GM12878 (cell line): ENCODE measurements around the gene GMDS. TPM values are rescaled to one million over a fixed set of nuclear protein-coding genes. Genes with fewer than 3 reads are reported as not detected.

Experiments used
- ATAC-seq: fragments of 200-7000 bp; cut with Tn5 transposase; 3 replicates; pipeline ENCODE4 v1.9.1; 2020; ENCODE audit warnings: mild to moderate bottlenecking, moderate library complexity
- BruUV-seq: library from RNA; stranded (reverse); fragments of 400-500 nt; replicated peaks from 2 replicates; lab custom pipeline; 2021; lab: Mats Ljungman, UMichigan
- CTCF ChIA-PET: fragments of 300-600 bp; sonication (Branson Sonifier 250); formaldehyde crosslinking; extraction: SDS; loops from one replicate; lab custom pipeline; 2021; ENCODE audit warnings: inconsistent platforms; lab: Yijun Ruan, JAX
- POLR2A ChIA-PET: fragments of 350-600 bp; formaldehyde crosslinking; extraction: SDS; loops from one replicate; lab custom pipeline; 2021; ENCODE audit warnings: inconsistent platforms; lab: Charles Lee
- RAD21 ChIA-PET: fragments of 300-600 bp; sonication (Branson Sonifier 250); formaldehyde crosslinking; loops from one replicate; lab custom pipeline; 2023; ENCODE audit warnings: antibody characterized with exemption; ENCODE audit not compliant: unreplicated experiment; lab: Charles Lee
- SMC1A ChIA-PET: fragments of 300-600 bp; sonication (Branson Sonifier 250); formaldehyde crosslinking; loops from one replicate; lab custom pipeline; 2023; ENCODE audit not compliant: unreplicated experiment, uncharacterized antibody; lab: Charles Lee
- DNase-seq: peaks from one replicate; pipeline ENCODE4 v3.0.0-alpha.2; 2011; ENCODE audit warnings: low read depth, low spot score
- FAIRE-seq: peaks from 3 replicates; lab custom pipeline; 2011; peaks lifted over from hg19 to GRCh38; lab: Jason Lieb, UNC
- H2AFZ ChIP-seq: 2 replicates; pipeline ENCODE4 v1.6.0; 2011; ENCODE audit warnings: low read depth, low read length, control low read depth; ENCODE audit not compliant: control insufficient read depth
- H3K27ac ChIP-seq: 2 replicates; pipeline ENCODE4 v1.5.1; 2011; ENCODE audit warnings: control low read depth; ENCODE audit not compliant: control insufficient read depth, insufficient read depth
- H3K27me3 ChIP-seq, 2 experiments: replicated peaks in 1 of 2; 2 replicates each; pipeline versions ENCODE4 v1.6.0 to v1.6.1; 2011; ENCODE audit warnings: low read length in 1 of 2; ENCODE audit not compliant: control insufficient read depth in 2 of 2, insufficient read depth in 2 of 2
- H3K36me3 ChIP-seq, 2 experiments: 2 replicates each; pipeline ENCODE4 v1.5.1; 2011; ENCODE audit warnings: low read length in 1 of 2; ENCODE audit not compliant: control insufficient read depth in 2 of 2, insufficient read depth in 2 of 2
- H3K4me1 ChIP-seq: 2 replicates; pipeline ENCODE4 v1.6.1; 2011; ENCODE audit warnings: mild to moderate bottlenecking, low read length, moderate library complexity, mixed read lengths; ENCODE audit not compliant: control insufficient read depth, insufficient read depth
- H3K4me2 ChIP-seq: 2 replicates; pipeline ENCODE4 v1.6.0; 2011; ENCODE audit warnings: control low read depth; ENCODE audit not compliant: control insufficient read depth, insufficient read depth
- H3K4me3 ChIP-seq: fragments of 200-600 bp; sonication (generic); 2 replicates; pipeline ENCODE4 v1.5.1; 2016
- H3K79me2 ChIP-seq: 2 replicates; pipeline ENCODE4 v1.6.0; 2011; ENCODE audit warnings: low read length; ENCODE audit not compliant: control insufficient read depth, insufficient read depth
- H3K9ac ChIP-seq: 2 replicates; pipeline ENCODE4 v1.8.0; 2011; ENCODE audit warnings: low read length, control low read depth, mixed read lengths; ENCODE audit not compliant: control insufficient read depth, insufficient read depth
- H3K9me3 ChIP-seq: replicated peaks from 3 replicates; pipeline ENCODE4 v1.5.1; 2011; ENCODE audit warnings: mild to moderate bottlenecking, low read length; ENCODE audit not compliant: control insufficient read depth, insufficient read depth
- H4K20me1 ChIP-seq: 2 replicates; pipeline ENCODE4 v1.6.0; 2011; ENCODE audit not compliant: control insufficient read depth, insufficient read depth
- BCL3 ChIP-seq: IDR thresholded peaks from 2 replicates; pipeline ENCODE4 v1.6.1; 2011; ENCODE audit warnings: borderline replicate concordance, low read depth, mild to moderate bottlenecking, moderate library complexity, low read length; ENCODE audit not compliant: insufficient read depth, poor library complexity, severe bottlenecking
- EED ChIP-seq: sonication (generic); IDR thresholded peaks from 2 replicates; pipeline ENCODE4 v1.6.1; 2016; ENCODE audit warnings: antibody characterized with exemption, low read depth
- ESRRA ChIP-seq: IDR thresholded peaks from 2 replicates; pipeline ENCODE4 v1.6.1; 2012; ENCODE audit warnings: mild to moderate bottlenecking, low read length, improper control_type of control experiment
- FOXK2 ChIP-seq: fragments of 450-650 bp; IDR thresholded peaks from 2 replicates; pipeline ENCODE4 v1.6.1; 2017; ENCODE audit warnings: mild to moderate bottlenecking, moderate library complexity
- IRF5 ChIP-seq: fragments of 450-650 bp; IDR thresholded peaks from 2 replicates; pipeline ENCODE4 v1.6.1; 2017; ENCODE audit warnings: borderline replicate concordance
- MLLT1 ChIP-seq: fragments of 450-650 bp; IDR thresholded peaks from 2 replicates; pipeline ENCODE4 v1.6.1; 2016; ENCODE audit warnings: mild to moderate bottlenecking
- MYB ChIP-seq: fragments of 150-350 bp; IDR thresholded peaks from 2 replicates; pipeline ENCODE4 v1.6.1; 2014; ENCODE audit warnings: mild to moderate bottlenecking, low read depth, low read length, borderline replicate concordance
- POLR2A ChIP-seq: IDR thresholded peaks from 2 replicates; pipeline ENCODE4 v1.6.1; 2011; ENCODE audit warnings: low read depth, mild to moderate bottlenecking, low read length
- RB1 ChIP-seq: fragments of 450-650 bp; formaldehyde crosslinking; IDR thresholded peaks from 2 replicates; pipeline ENCODE4 v1.6.1; 2017; ENCODE audit warnings: mild to moderate bottlenecking, borderline replicate concordance
- SIN3A ChIP-seq: IDR thresholded peaks from 2 replicates; pipeline ENCODE4 v1.6.1; 2012; ENCODE audit warnings: low read depth, low read length, improper control_type of control experiment
- SMC3 ChIP-seq: IDR thresholded peaks from 2 replicates; pipeline ENCODE4 v1.6.1; 2011; ENCODE audit warnings: low read length, improper control_type of control experiment, borderline replicate concordance
- WGBS: methylation state at CpG from one replicate; pipeline ENCODE4 v1.1.6; 2016; ENCODE audit warnings: low lambda C conversion rate; ENCODE audit not compliant: insufficient replicate concordance, insufficient coverage; ENCODE audit errors: missing lambda C conversion rate; 5-methylcytosine and 5-hydroxymethylcytosine counted together
- in situ Hi-C: fragments of 300-500 bp; cut with MboI; formaldehyde crosslinking; loops from 9 replicates; pipeline ENCODE4 v1.14.3; 2018; ENCODE audit warnings: mixed read lengths
- intact Hi-C: fragments of 100-400 bp; cut with micrococcal nuclease; formaldehyde crosslinking; loops from one replicate; pipeline ENCODE4 v1.14.2; 2022; ENCODE audit not compliant: unreplicated experiment
- polyA plus RNA-seq, 11 experiments: library from polyadenylated mRNA; depleted of rRNA in 4 of 11; unstranded in 6 of 11; stranded (reverse) in 5 of 11; fragments of >200 nt; fragmentation: Nextera tagmentation in 4 of 11; fragmentation: Illumina TruSeq in 1 of 11; extraction: Ambion mirVana in 4 of 11; extraction: Trizol in 1 of 11; gene quantifications; 1 replicate in 1 of 11; 2 replicates in 10 of 11; pipeline versions ENCODE4 v1.2.1 to v1.2.3, GENCODE V29; 2011 to 2016; ENCODE audit warnings: inconsistent platforms in 2 of 11, missing spikeins in 2 of 11, low read depth in 1 of 11
- total RNA-seq, 4 experiments: library from RNA; depleted of rRNA in 3 of 4; stranded (reverse); fragments of >200 nt in 3 of 4; fragmentation: Illumina TruSeq in 1 of 4; extraction: Trizol in 1 of 4; gene quantifications; 2 replicates each; pipeline versions ENCODE4 v1.2.1 to v1.2.3, GENCODE V29; 2013 to 2021

The GMDS gene
- total and polyA plus RNA-seq, 10 of the 15 experiments (the other 5 are each of a cell fraction or from before 2014, with no cell fraction given): 0.61 to 53.8 (median 29.3) TPM

GRCh38 chr6:1591243-1591642 lies 654.2 kb downstream of the GMDS start:
- intact Hi-C loops: loop anchor here (10.0 kb wide), 1 partner anchor 854 kb away; no protein-coding TSS in a partner anchor
- peaks cover 0 to 1% of the 10 kb centered on the region in 2 experiments; a peak in 1 of 4 replicates for H3K27me3 ChIP-seq
- H3K4me2 ChIP-seq: no peak overlapping the region
- POLR2A ChIA-PET: no interaction called here
- no peaks in the 10 kb centered on the region; the same call in 2 of the 3 replicates for H3K9me3 ChIP-seq
- no peak overlapping the region for H3K4me3 ChIP-seq
- no peaks in the 10 kb centered on the region for H3K4me1 ChIP-seq
- H3K27ac ChIP-seq: no peak overlapping the region
- H2AFZ ChIP-seq: no peak overlapping the region
- TF ChIP-seq MYB (no peak), RB1 (no peak), FOXK2 (no peak), MLLT1 (no peak), ESRRA (no peak), POLR2A (no peak), IRF5 (no peak), EED (no peak), SMC3 (no peak), SIN3A (no peak), BCL3 (no peak)
- CTCF ChIA-PET: no interaction called here
- in situ Hi-C loops: loop anchor here (5.0 to 25.0 kb wide), 3 partner anchors 761 to 1346 kb away; partner anchors contain the start of gene MYLK4
- FAIRE-seq: no peak
- H4K20me1 ChIP-seq: no peaks in the 10 kb centered on the region
- 72% methylated on average over 5 of the region's 5 CpGs for WGBS
- SMC1A ChIA-PET: interaction anchor here (0.9 to 1.1 kb wide), 2 partner anchors 155 to 616 kb away, joined by 3 read pairs; no protein-coding TSS in a partner anchor
- no peaks in the 10 kb centered on the region for H3K36me3 ChIP-seq
- H3K9ac ChIP-seq: no peak overlapping the region
- no peak for ATAC-seq
- no peaks in the 10 kb centered on the region for H3K79me2 ChIP-seq
- no TSS peak for BruUV-seq
- RAD21 ChIA-PET: no interaction called here
- DNase-seq: no peak
